HepG2 (cell line): ENCODE results near the gene TAS2R50. TPM values are rescaled to one million over a fixed set of nuclear protein-coding genes. Genes with fewer than 3 reads are reported as not detected.

Experiments
- BCL6 ChIP-seq: IDR thresholded peaks from 2 replicates; pipeline ENCODE4 v1.6.1; 2016; ENCODE audit warnings: missing genetic modification reagents, missing compliant biosample characterization
- FOXK1 ChIP-seq: sonication (generic); formaldehyde crosslinking; IDR thresholded peaks from 2 replicates; pipeline ENCODE4 v1.4.0; 2020; ENCODE audit warnings: low read depth, missing genetic modification reagents, borderline replicate concordance
- HNF4A ChIP-seq: sonication (generic); formaldehyde crosslinking; IDR thresholded peaks from 2 replicates; pipeline ENCODE4 v1.4.0; 2020; ENCODE audit warnings: missing genetic modification reagents
- IRF2 ChIP-seq: IDR thresholded peaks from 2 replicates; pipeline ENCODE4 v1.6.1; 2018; ENCODE audit warnings: missing genetic modification reagents, missing compliant biosample characterization
- MED1 ChIP-seq: sonication (generic); formaldehyde crosslinking; IDR thresholded peaks from 2 replicates; pipeline ENCODE4 v1.4.0; 2020; ENCODE audit warnings: missing genetic modification reagents
- NCOR1 ChIP-seq: fragments of 200-600 bp; sonication (generic); IDR thresholded peaks from 2 replicates; pipeline ENCODE4 v1.7.0; 2017; ENCODE audit warnings: antibody characterized with exemption, low read length, borderline replicate concordance
- SKI ChIP-seq: fragments of 450-650 bp; IDR thresholded peaks from one replicate; pipeline ENCODE4 v1.6.1; 2018; ENCODE audit warnings: mild to moderate bottlenecking; ENCODE audit not compliant: partially characterized antibody
- SRSF4 ChIP-seq: fragments of 200-400 bp; formaldehyde crosslinking; IDR thresholded peaks from one replicate; pipeline ENCODE4 v1.6.1; 2018; ENCODE audit warnings: mild to moderate bottlenecking, low read depth, low read length, moderate library complexity; ENCODE audit not compliant: poor library complexity, severe bottlenecking
- ZNF879 ChIP-seq: sonication (generic); formaldehyde crosslinking; IDR thresholded peaks from 2 replicates; pipeline ENCODE4 v1.8.1; 2023; ENCODE audit warnings: missing genetic modification reagents
- polyA plus RNA-seq, 8 experiments: library from polyadenylated mRNA; depleted of rRNA in 3 of 8; stranded (reverse) in 7 of 8; unstranded in 1 of 8; fragments of >200 nt; fragmentation: Illumina TruSeq in 4 of 8; extraction: Trizol in 4 of 8; gene quantifications; 2 replicates each; pipeline versions ENCODE4 v1.2.1 to v1.2.3, GENCODE V29; 2011 to 2016; ENCODE audit warnings: low read depth in 4 of 8, missing spikeins in 1 of 8, mixed read lengths in 1 of 8; ENCODE audit not compliant: insufficient read depth in 1 of 8
- total RNA-seq, 5 experiments: library from RNA; depleted of rRNA; stranded (reverse); fragments of >200 nt; fragmentation: Illumina TruSeq; extraction: Trizol; gene quantifications; 2 replicates each; pipeline ENCODE4 v1.2.3, GENCODE V29; 2016; ENCODE audit warnings: low read depth in 1 of 5
- TF ChIP-seq, protein P1 (sequence below): IDR thresholded peaks from 2 replicates; pipeline ENCODE4 v1.4.0; 2020; ENCODE audit warnings: mild to moderate bottlenecking, missing genetic modification reagents
- TF ChIP-seq, protein P2 (sequence below): IDR thresholded peaks from 2 replicates; pipeline ENCODE4 v1.6.1; 2016; ENCODE audit warnings: low read depth, missing genetic modification reagents, missing compliant biosample characterization
- TF ChIP-seq, protein P3 (sequence below): sonication (generic); formaldehyde crosslinking; IDR thresholded peaks from 2 replicates; pipeline ENCODE4 v1.8.1; 2023; ENCODE audit warnings: mild to moderate bottlenecking, inconsistent platforms, moderate library complexity, missing genetic modification reagents, borderline replicate concordance
- TF ChIP-seq, protein P4 (sequence below): sonication (generic); formaldehyde crosslinking; IDR thresholded peaks from 2 replicates; pipeline ENCODE4 v1.5.1; 2020; ENCODE audit warnings: missing genetic modification reagents, mild to moderate bottlenecking, borderline replicate concordance

The TAS2R50 gene
- total and polyA plus RNA-seq, 2 of the 13 experiments (the other 11 are each of a cell fraction or from before 2014, with no cell fraction given) = 0.17 to 2.2 TPM

DNA sequence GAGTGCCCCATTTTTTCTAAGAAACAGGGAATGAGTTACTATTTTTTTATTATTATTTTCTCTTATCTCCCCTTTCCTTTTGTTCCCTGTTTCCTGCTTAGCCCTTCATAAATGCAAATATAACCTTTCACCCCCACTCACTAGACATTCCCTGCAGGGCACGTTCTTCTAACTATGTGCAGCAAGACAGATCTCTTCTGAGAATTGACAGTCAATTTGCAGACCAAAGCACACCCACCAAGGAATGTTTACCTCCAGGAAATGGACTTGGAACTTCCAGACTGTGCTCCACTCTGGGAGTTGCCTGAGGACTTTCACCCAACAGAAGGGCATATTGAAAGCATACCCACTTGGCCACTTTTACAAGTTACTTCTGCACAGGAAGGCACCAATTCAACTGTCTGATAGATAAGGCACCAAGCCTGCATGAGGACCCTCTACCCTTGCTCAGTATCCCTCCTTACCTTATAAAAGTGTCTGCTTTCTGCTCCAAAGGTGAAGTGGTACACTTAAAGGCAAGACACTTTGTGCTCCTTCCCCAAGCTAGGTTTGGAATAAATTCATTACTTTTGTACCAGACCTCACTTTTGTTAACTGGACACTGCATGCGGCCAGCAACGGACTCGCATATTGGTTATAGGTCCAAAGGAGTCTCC is 29.2 kb upstream of the TAS2R50 start (continued):
- TF ChIP-seq, protein P1, sequence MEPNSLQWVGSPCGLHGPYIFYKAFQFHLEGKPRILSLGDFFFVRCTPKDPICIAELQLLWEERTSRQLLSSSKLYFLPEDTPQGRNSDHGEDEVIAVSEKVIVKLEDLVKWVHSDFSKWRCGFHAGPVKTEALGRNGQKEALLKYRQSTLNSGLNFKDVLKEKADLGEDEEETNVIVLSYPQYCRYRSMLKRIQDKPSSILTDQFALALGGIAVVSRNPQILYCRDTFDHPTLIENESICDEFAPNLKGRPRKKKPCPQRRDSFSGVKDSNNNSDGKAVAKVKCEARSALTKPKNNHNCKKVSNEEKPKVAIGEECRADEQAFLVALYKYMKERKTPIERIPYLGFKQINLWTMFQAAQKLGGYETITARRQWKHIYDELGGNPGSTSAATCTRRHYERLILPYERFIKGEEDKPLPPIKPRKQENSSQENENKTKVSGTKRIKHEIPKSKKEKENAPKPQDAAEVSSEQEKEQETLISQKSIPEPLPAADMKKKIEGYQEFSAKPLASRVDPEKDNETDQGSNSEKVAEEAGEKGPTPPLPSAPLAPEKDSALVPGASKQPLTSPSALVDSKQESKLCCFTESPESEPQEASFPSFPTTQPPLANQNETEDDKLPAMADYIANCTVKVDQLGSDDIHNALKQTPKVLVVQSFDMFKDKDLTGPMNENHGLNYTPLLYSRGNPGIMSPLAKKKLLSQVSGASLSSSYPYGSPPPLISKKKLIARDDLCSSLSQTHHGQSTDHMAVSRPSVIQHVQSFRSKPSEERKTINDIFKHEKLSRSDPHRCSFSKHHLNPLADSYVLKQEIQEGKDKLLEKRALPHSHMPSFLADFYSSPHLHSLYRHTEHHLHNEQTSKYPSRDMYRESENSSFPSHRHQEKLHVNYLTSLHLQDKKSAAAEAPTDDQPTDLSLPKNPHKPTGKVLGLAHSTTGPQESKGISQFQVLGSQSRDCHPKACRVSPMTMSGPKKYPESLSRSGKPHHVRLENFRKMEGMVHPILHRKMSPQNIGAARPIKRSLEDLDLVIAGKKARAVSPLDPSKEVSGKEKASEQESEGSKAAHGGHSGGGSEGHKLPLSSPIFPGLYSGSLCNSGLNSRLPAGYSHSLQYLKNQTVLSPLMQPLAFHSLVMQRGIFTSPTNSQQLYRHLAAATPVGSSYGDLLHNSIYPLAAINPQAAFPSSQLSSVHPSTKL (CRISPR knock-in tag) = peak; percentile 97
- TF ChIP-seq NCOR1 = peak; percentile 69; the same call in 1 of the 2 replicates
- TF ChIP-seq MED1 = peak; percentile 94
- TF ChIP-seq IRF2 = peak; percentile 63
- TF ChIP-seq, protein P2, sequence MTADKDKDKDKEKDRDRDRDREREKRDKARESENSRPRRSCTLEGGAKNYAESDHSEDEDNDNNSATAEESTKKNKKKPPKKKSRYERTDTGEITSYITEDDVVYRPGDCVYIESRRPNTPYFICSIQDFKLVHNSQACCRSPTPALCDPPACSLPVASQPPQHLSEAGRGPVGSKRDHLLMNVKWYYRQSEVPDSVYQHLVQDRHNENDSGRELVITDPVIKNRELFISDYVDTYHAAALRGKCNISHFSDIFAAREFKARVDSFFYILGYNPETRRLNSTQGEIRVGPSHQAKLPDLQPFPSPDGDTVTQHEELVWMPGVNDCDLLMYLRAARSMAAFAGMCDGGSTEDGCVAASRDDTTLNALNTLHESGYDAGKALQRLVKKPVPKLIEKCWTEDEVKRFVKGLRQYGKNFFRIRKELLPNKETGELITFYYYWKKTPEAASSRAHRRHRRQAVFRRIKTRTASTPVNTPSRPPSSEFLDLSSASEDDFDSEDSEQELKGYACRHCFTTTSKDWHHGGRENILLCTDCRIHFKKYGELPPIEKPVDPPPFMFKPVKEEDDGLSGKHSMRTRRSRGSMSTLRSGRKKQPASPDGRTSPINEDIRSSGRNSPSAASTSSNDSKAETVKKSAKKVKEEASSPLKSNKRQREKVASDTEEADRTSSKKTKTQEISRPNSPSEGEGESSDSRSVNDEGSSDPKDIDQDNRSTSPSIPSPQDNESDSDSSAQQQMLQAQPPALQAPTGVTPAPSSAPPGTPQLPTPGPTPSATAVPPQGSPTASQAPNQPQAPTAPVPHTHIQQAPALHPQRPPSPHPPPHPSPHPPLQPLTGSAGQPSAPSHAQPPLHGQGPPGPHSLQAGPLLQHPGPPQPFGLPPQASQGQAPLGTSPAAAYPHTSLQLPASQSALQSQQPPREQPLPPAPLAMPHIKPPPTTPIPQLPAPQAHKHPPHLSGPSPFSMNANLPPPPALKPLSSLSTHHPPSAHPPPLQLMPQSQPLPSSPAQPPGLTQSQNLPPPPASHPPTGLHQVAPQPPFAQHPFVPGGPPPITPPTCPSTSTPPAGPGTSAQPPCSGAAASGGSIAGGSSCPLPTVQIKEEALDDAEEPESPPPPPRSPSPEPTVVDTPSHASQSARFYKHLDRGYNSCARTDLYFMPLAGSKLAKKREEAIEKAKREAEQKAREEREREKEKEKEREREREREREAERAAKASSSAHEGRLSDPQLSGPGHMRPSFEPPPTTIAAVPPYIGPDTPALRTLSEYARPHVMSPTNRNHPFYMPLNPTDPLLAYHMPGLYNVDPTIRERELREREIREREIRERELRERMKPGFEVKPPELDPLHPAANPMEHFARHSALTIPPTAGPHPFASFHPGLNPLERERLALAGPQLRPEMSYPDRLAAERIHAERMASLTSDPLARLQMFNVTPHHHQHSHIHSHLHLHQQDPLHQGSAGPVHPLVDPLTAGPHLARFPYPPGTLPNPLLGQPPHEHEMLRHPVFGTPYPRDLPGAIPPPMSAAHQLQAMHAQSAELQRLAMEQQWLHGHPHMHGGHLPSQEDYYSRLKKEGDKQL (CRISPR knock-in tag) = no peak
- no peak for TF ChIP-seq ZNF879 (CRISPR knock-in tag)
- TF ChIP-seq HNF4A = peak; percentile 95
- TF ChIP-seq, protein P3, sequence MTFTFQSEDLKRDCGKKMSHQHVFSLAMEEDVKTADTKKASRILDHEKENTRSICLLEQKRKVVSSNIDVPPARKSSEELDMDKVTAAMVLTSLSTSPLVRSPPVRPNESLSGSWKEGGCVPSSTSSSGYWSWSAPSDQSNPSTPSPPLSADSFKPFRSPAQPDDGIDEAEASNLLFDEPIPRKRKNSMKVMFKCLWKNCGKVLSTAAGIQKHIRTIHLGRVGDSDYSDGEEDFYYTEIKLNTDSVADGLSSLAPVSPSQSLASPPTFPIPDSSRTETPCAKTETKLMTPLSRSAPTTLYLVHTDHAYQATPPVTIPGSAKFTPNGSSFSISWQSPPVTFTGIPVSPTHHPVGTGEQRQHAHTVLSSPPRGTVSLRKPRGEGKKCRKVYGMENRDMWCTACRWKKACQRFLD (CRISPR knock-in tag) = no peak
- peak; percentile 24 for TF ChIP-seq SKI
- TF ChIP-seq BCL6 = peak; percentile 89
- TF ChIP-seq, protein P4, sequence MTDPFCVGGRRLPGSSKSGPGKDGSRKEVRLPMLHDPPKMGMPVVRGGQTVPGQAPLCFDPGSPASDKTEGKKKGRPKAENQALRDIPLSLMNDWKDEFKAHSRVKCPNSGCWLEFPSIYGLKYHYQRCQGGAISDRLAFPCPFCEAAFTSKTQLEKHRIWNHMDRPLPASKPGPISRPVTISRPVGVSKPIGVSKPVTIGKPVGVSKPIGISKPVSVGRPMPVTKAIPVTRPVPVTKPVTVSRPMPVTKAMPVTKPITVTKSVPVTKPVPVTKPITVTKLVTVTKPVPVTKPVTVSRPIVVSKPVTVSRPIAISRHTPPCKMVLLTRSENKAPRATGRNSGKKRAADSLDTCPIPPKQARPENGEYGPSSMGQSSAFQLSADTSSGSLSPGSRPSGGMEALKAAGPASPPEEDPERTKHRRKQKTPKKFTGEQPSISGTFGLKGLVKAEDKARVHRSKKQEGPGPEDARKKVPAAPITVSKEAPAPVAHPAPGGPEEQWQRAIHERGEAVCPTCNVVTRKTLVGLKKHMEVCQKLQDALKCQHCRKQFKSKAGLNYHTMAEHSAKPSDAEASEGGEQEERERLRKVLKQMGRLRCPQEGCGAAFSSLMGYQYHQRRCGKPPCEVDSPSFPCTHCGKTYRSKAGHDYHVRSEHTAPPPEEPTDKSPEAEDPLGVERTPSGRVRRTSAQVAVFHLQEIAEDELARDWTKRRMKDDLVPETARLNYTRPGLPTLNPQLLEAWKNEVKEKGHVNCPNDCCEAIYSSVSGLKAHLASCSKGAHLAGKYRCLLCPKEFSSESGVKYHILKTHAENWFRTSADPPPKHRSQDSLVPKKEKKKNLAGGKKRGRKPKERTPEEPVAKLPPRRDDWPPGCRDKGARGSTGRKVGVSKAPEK (CRISPR knock-in tag) = 0 out of 2 replicates have a peak, but pooled peaks have one; percentile 49
- TF ChIP-seq FOXK1 = peak; percentile 39; the same call in 1 of the 2 replicates
- TF ChIP-seq SRSF4 = no peak
